Measurements from ENCODE around the gene HNRNPUL1. TPM values are rescaled to one million over a fixed set of nuclear protein-coding genes. Genes with fewer than 3 reads are reported as not detected.

HNRNPUL1 gene
- total and polyA plus RNA-seq, 2 experiments from 2014 or later: 204 to 207 TPM

DNA sequence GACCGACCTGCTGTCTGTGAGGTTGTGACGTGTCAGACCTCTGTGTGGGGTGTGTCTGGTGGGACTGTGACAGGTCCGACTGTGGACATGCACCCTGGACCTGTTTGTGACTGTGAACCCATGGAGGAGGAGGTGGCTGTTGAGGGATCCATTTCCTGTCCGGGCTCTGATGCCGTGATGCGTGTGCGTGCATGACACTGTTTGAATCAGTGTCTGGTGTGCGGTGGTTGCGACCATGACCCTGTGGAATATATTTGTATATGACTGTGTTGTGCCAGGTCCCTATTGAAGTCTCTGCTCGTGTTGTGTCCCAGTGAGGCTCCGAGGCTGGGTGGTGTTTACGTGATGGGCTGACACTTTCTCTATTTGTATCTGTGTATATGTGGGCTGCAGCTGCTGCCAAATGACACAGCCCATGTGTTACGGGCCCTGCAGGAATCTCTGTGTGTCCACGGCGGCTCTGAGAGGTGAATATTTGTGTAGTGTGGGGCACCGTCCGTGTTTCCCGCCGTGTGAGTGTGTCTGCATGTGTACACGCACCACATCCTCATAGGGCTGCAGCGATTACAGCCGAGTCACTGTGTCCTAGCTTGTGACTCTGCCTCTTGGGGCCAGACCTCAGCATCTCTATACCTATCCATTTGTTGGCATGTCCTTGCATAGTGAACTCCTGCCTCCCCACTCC is 64.1 kb downstream of the HNRNPUL1 start:
- ATAC-seq (no peak), DNase-seq (ENCODE audit: low spot score) (no peak)
- Mint-ChIP-seq H3K36me3 (ENCODE audit: low read depth) (peaks cover under 1% of the 10 kb centered on the region; the same call in 2 of the 3 replicates), H3K9me3 (no peaks in the 10 kb centered on the region; the same call in 2 of the 3 replicates), H3K4me1 (peaks cover 54% of the 10 kb centered on the region), H3K27ac (peak overlapping the region; percentile 68), H3K4me3 (peak overlapping the region; percentile 53), H3K27me3 (ENCODE audit: insufficient read depth, low read depth, poor library complexity) (peaks cover 35% of the 10 kb centered on the region)
- Histone ChIP-seq H3K27ac (ENCODE audit: low read depth) (no peak overlapping the region), H3K4me3 (no peak overlapping the region), H3F3A (replicated peaks; ENCODE audit: low read depth) (peaks cover 20% of the 10 kb centered on the region), H3K79me2 (replicated peaks; ENCODE audit: insufficient read depth) (no peaks in the 10 kb centered on the region), H3K27me3 (ENCODE audit: insufficient read depth) (peaks cover 10% of the 10 kb centered on the region), H3K9me2 (ENCODE audit: insufficient read depth) (no peaks in the 10 kb centered on the region), H3K4me1 (ENCODE audit: insufficient read depth) (peaks cover 46% of the 10 kb centered on the region), H2AFZ (no peak overlapping the region), H3K4me2 (peak overlapping the region; percentile 90; the same call in 1 of the 2 replicates), H3K36me3 (ENCODE audit: insufficient read depth) (no peaks in the 10 kb centered on the region), H4K20me1 (replicated peaks; ENCODE audit: insufficient read depth) (no peaks in the 10 kb centered on the region)
- TF ChIP-seq CREB1 (CRISPR knock-in tag; IDR thresholded peaks at IDR 0.05; ENCODE audit: low read depth): no peak
- TF ChIP-seq NANOG (IDR thresholded peaks at IDR 0.05; ENCODE audit: borderline replicate concordance): no peak
- no peak for TF ChIP-seq ZNF114 (CRISPR knock-in tag; IDR thresholded peaks at IDR 0.05)
- no peak for TF ChIP-seq STAT1 (IDR thresholded peaks at IDR 0.05; ENCODE audit: unreplicated experiment)
- TF ChIP-seq EZH2phosphoT487 (IDR thresholded peaks at IDR 0.05; ENCODE audit: unreplicated experiment): no peak
- TF ChIP-seq EZH2 (IDR thresholded peaks at IDR 0.05; ENCODE audit: low read depth, unreplicated experiment): no peak
- TF ChIP-seq POLR2AphosphoS5 (IDR thresholded peaks at IDR 0.05; ENCODE audit: low read depth): no peak
- TF ChIP-seq, protein P1, sequence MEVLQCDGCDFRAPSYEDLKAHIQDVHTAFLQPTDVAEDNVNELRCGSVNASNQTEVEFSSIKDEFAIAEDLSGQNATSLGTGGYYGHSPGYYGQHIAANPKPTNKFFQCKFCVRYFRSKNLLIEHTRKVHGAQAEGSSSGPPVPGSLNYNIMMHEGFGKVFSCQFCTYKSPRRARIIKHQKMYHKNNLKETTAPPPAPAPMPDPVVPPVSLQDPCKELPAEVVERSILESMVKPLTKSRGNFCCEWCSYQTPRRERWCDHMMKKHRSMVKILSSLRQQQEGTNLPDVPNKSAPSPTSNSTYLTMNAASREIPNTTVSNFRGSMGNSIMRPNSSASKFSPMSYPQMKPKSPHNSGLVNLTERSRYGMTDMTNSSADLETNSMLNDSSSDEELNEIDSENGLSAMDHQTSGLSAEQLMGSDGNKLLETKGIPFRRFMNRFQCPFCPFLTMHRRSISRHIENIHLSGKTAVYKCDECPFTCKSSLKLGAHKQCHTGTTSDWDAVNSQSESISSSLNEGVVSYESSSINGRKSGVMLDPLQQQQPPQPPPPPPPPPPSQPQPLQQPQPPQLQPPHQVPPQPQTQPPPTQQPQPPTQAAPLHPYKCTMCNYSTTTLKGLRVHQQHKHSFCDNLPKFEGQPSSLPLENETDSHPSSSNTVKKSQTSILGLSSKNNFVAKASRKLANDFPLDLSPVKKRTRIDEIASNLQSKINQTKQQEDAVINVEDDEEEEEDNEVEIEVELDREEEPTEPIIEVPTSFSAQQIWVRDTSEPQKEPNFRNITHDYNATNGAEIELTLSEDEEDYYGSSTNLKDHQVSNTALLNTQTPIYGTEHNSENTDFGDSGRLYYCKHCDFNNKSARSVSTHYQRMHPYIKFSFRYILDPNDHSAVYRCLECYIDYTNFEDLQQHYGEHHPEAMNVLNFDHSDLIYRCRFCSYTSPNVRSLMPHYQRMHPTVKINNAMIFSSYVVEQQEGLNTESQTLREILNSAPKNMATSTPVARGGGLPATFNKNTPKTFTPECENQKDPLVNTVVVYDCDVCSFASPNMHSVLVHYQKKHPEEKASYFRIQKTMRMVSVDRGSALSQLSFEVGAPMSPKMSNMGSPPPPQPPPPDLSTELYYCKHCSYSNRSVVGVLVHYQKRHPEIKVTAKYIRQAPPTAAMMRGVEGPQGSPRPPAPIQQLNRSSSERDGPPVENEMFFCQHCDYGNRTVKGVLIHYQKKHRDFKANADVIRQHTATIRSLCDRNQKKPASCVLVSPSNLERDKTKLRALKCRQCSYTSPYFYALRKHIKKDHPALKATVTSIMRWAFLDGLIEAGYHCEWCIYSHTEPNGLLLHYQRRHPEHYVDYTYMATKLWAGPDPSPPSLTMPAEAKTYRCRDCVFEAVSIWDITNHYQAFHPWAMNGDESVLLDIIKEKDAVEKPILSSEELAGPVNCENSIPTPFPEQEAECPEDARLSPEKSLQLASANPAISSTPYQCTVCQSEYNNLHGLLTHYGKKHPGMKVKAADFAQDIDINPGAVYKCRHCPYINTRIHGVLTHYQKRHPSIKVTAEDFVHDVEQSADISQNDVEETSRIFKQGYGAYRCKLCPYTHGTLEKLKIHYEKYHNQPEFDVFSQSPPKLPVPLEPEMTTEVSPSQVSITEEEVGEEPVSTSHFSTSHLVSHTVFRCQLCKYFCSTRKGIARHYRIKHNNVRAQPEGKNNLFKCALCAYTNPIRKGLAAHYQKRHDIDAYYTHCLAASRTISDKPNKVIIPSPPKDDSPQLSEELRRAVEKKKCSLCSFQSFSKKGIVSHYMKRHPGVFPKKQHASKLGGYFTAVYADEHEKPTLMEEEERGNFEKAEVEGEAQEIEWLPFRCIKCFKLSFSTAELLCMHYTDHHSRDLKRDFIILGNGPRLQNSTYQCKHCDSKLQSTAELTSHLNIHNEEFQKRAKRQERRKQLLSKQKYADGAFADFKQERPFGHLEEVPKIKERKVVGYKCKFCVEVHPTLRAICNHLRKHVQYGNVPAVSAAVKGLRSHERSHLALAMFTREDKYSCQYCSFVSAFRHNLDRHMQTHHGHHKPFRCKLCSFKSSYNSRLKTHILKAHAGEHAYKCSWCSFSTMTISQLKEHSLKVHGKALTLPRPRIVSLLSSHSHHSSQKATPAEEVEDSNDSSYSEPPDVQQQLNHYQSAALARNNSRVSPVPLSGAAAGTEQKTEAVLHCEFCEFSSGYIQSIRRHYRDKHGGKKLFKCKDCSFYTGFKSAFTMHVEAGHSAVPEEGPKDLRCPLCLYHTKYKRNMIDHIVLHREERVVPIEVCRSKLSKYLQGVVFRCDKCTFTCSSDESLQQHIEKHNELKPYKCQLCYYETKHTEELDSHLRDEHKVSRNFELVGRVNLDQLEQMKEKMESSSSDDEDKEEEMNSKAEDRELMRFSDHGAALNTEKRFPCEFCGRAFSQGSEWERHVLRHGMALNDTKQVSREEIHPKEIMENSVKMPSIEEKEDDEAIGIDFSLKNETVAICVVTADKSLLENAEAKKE (CRISPR knock-in tag; IDR thresholded peaks at IDR 0.05): no peak
- no peak for TF ChIP-seq ETS1 (IDR thresholded peaks at IDR 0.05)
- TF ChIP-seq ZNF331 (CRISPR knock-in tag; IDR thresholded peaks at IDR 0.05; ENCODE audit: low read depth): no peak
- TF ChIP-seq REST (IDR thresholded peaks at IDR 0.05; ENCODE audit: unreplicated experiment): no peak
- TF ChIP-seq CTCF (conservative IDR thresholded peaks at IDR 0.05; ENCODE audit: low read depth in 2 of 2): no peak
- TF ChIP-seq JUNB (IDR thresholded peaks at IDR 0.05; ENCODE audit: unreplicated experiment): no peak
